GM23338 (cell line): Measurements from ENCODE around the gene NADK2. TPM values are rescaled to one million over a fixed set of nuclear protein-coding genes. Genes with fewer than 3 reads are reported as not detected.

ENCODE experiments used
- ATAC-seq: fragments of 200-7000 bp; cut with Tn5 transposase; 3 replicates; pipeline ENCODE4 v1.9.1; 2020
- DNase-seq: peaks from one replicate; pipeline ENCODE4 v3.0.0-alpha.2; 2015; ENCODE audit warnings: low spot score
- H2AFZ ChIP-seq: fragments of 200-600 bp; sonication (generic); 2 replicates; pipeline ENCODE4 v1.8.0; 2016; ENCODE audit warnings: antibody characterized with exemption, mild to moderate bottlenecking, moderate library complexity
- H3F3A ChIP-seq: fragments of 200-600 bp; sonication (generic); replicated peaks from 2 replicates; pipeline ENCODE4 v1.8.0; 2017; ENCODE audit warnings: antibody characterized with exemption, mixed run types, low read depth
- H3K27ac ChIP-seq: fragments of 200-600 bp; sonication (generic); 2 replicates; pipeline ENCODE4 v1.6.1; 2016; ENCODE audit warnings: low read depth
- H3K27me3 ChIP-seq: fragments of 200-600 bp; sonication (generic); 2 replicates; pipeline ENCODE4 v1.8.0; 2016; ENCODE audit warnings: mild to moderate bottlenecking, mixed run types, moderate library complexity; ENCODE audit not compliant: insufficient read depth
- H3K36me3 ChIP-seq: fragments of 200-600 bp; sonication (generic); 2 replicates; pipeline ENCODE4 v1.8.0; 2016; ENCODE audit warnings: mild to moderate bottlenecking; ENCODE audit not compliant: insufficient read depth
- H3K4me1 ChIP-seq: fragments of 200-600 bp; sonication (generic); 2 replicates; pipeline ENCODE4 v1.8.0; 2016; ENCODE audit warnings: mild to moderate bottlenecking, moderate library complexity; ENCODE audit not compliant: insufficient read depth
- H3K4me2 ChIP-seq: fragments of 200-600 bp; sonication (generic); 2 replicates; pipeline ENCODE4 v1.7.1; 2017; ENCODE audit warnings: mixed run types
- H3K4me3 ChIP-seq: fragments of 200-600 bp; sonication (generic); 2 replicates; pipeline ENCODE4 v1.6.1; 2016; ENCODE audit warnings: mixed run types
- H3K79me2 ChIP-seq: fragments of 200-600 bp; sonication (generic); replicated peaks from 2 replicates; pipeline ENCODE4 v1.8.0; 2017; ENCODE audit warnings: mild to moderate bottlenecking; ENCODE audit not compliant: insufficient read depth
- H3K9me2 ChIP-seq: fragments of 200-600 bp; sonication (generic); 2 replicates; pipeline ENCODE4 v1.8.0; 2017; ENCODE audit not compliant: insufficient read depth
- H4K20me1 ChIP-seq: fragments of 200-600 bp; sonication (generic); replicated peaks from 2 replicates; pipeline ENCODE4 v1.8.0; 2017; ENCODE audit warnings: mild to moderate bottlenecking; ENCODE audit not compliant: insufficient read depth
- H3K27ac Mint-ChIP-seq: 2 replicates; pipeline ENCODE4 v1.8.0; 2020; ENCODE audit warnings: inconsistent platforms, mild to moderate bottlenecking, moderate library complexity, mixed read lengths
- H3K27me3 Mint-ChIP-seq: 3 replicates; pipeline ENCODE4 v1.8.0; 2022; ENCODE audit warnings: low read depth, mild to moderate bottlenecking, moderate library complexity, mixed read lengths, inconsistent platforms; ENCODE audit not compliant: insufficient read depth, poor library complexity
- H3K36me3 Mint-ChIP-seq: 3 replicates; pipeline ENCODE4 v1.8.0; 2021; ENCODE audit warnings: low read depth, mild to moderate bottlenecking, inconsistent platforms, moderate library complexity, mixed read lengths
- H3K4me1 Mint-ChIP-seq: 3 replicates; pipeline ENCODE4 v1.8.0; 2020; ENCODE audit warnings: mild to moderate bottlenecking, inconsistent platforms, mixed read lengths
- H3K4me3 Mint-ChIP-seq: 3 replicates; pipeline ENCODE4 v1.8.0; 2021; ENCODE audit warnings: moderate library complexity, mild to moderate bottlenecking, inconsistent platforms, mixed read lengths
- H3K9me3 Mint-ChIP-seq: 3 replicates; pipeline ENCODE4 v1.8.0; 2020; ENCODE audit warnings: moderate library complexity, mild to moderate bottlenecking, inconsistent platforms, mixed read lengths
- CREB1 ChIP-seq: fragments of 250-450 bp; sonication (Bioruptor Pico); IDR thresholded peaks from 2 replicates; pipeline ENCODE4 v1.5.0; 2020; ENCODE audit warnings: low read depth, mild to moderate bottlenecking, moderate library complexity
- CTCF ChIP-seq, 2 experiments: fragments of 200-600 bp in 1 of 2; sonication (generic) in 1 of 2; conservative IDR thresholded peaks; 2 replicates each; pipeline versions ENCODE4 v1.5.1 to v1.6.1; 2016 to 2017; ENCODE audit warnings: antibody characterized with exemption in 2 of 2, low read depth in 2 of 2, mild to moderate bottlenecking in 2 of 2, moderate library complexity in 1 of 2
- ETS1 ChIP-seq: IDR thresholded peaks from 2 replicates; pipeline ENCODE4 v1.6.1; 2016; ENCODE audit warnings: antibody characterized with exemption
- EZH2 ChIP-seq: fragments of 200-600 bp; sonication (generic); IDR thresholded peaks from one replicate; pipeline ENCODE4 v1.8.0; 2017; ENCODE audit warnings: antibody characterized with exemption, mild to moderate bottlenecking, low read depth; ENCODE audit not compliant: unreplicated experiment
- EZH2phosphoT487 ChIP-seq: fragments of 200-600 bp; sonication (generic); IDR thresholded peaks from one replicate; pipeline ENCODE4 v1.8.1; 2018; ENCODE audit warnings: antibody characterized with exemption; ENCODE audit not compliant: unreplicated experiment
- JUNB ChIP-seq: IDR thresholded peaks from one replicate; pipeline ENCODE4 v1.6.1; 2016; ENCODE audit warnings: antibody characterized with exemption; ENCODE audit not compliant: unreplicated experiment
- NANOG ChIP-seq: IDR thresholded peaks from 2 replicates; pipeline ENCODE4 v1.6.1; 2016; ENCODE audit warnings: antibody characterized with exemption, borderline replicate concordance
- POLR2AphosphoS5 ChIP-seq: IDR thresholded peaks from 2 replicates; pipeline ENCODE4 v1.6.1; 2016; ENCODE audit warnings: antibody characterized with exemption, low read depth
- STAT1 ChIP-seq: IDR thresholded peaks from one replicate; pipeline ENCODE4 v1.6.1; 2016; ENCODE audit warnings: antibody characterized with exemption; ENCODE audit not compliant: unreplicated experiment
- ZNF114 ChIP-seq: fragments of 250-450 bp; sonication (Bioruptor Pico); IDR thresholded peaks from 2 replicates; pipeline ENCODE4 v1.5.0; 2020; ENCODE audit warnings: mild to moderate bottlenecking, moderate library complexity
- ZNF331 ChIP-seq: fragments of 250-450 bp; sonication (Bioruptor Pico); IDR thresholded peaks from 2 replicates; pipeline ENCODE4 v1.5.0; 2020; ENCODE audit warnings: low read depth, mild to moderate bottlenecking, moderate library complexity
- polyA plus RNA-seq: library from polyadenylated mRNA; unstranded; fragments of >200 nt; fragmentation: Nextera tagmentation; extraction: Ambion mirVana; gene quantifications from 2 replicates; pipeline ENCODE4 v1.2.1, GENCODE V29; 2016
- total RNA-seq: library from RNA; depleted of rRNA; stranded (reverse); fragments of >200 nt; shearing (Covaris generic); gene quantifications from 2 replicates; pipeline ENCODE4 v1.2.3, GENCODE V29; 2014
- TF ChIP-seq, protein P1 (sequence below): IDR thresholded peaks from one replicate; pipeline ENCODE4 v1.6.1; 2018; ENCODE audit warnings: antibody characterized with exemption; ENCODE audit not compliant: unreplicated experiment
- TF ChIP-seq, protein P2 (sequence below): fragments of 250-450 bp; sonication (Bioruptor Pico); IDR thresholded peaks from 2 replicates; pipeline ENCODE4 v1.5.0; 2020; ENCODE audit warnings: mild to moderate bottlenecking, moderate library complexity

Gene NADK2
- total and polyA plus RNA-seq, 2 experiments from 2014 or later = 4.5 to 16.0 TPM

DNA sequence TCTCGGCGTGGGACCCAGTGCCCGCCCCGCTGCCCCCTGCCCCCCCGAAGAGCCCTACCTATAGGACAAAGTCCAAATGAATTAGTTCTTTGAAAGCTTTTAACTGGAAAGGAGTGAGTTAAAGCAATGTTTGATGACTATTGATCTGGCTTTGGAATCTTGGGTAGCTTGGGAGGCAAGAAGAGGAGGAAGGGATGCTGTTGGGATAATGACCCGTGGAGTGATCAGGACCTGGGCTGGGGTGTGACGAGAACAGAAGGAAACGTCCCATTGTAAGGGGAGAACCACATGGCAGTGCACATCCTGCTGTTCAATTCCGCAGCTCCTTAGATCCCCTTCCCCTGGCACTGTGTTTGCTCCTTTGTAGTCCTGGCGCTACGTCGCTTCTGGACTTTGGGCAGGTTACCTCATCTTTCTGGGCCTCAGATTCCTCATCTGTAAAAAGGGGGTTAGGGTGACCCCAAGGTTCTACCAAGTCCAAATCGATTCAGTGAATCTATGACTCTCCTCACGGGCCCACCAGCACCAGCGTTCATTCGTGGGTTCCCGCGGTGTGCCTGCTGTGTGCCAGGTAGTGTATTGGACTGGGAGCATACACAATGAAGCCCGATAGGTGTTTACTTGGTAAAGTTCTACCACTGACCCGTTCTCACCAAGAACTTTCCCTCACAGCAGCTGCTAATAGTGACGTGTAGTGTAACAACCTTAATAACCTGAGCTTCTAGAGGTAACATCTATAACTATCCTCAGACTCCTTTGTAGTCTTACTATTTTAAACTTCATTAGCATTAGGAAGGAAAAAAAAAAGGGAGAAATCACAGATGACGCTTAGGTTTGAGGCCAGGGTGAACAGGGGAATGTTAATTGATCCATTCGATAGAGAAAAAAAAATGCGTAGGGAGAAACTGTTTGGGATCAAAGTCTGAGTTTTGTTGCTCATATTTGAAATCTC is 1.1 kb upstream of the NADK2 start:
- Histone ChIP-seq H3K27ac (0 out of 2 replicates have a peak overlapping the region, but pooled peaks have one; percentile 24), H3K4me3 (peak overlapping the region; percentile 86), H2AFZ (peak overlapping the region; percentile 80)

More for the DNA sequence above, 1.1 kb upstream of the NADK2 start:
- Mint-ChIP-seq H3K36me3 (peaks cover 10% of the 10 kb centered on the region; the same call in 2 of the 3 replicates), H3K27me3 (peaks cover 18% of the 10 kb centered on the region), H3K27ac (peak overlapping the region; percentile 92), H3K4me3 (peak overlapping the region; percentile 85), H3K9me3 (peaks cover 13% of the 10 kb centered on the region; the same call in 2 of the 3 replicates), H3K4me1 (peaks cover 20% of the 10 kb centered on the region)
- H3K4me2 ChIP-seq = peak overlapping the region; percentile 69
- TF ChIP-seq EZH2phosphoT487 (no peak), CREB1 (CRISPR knock-in tag) (no peak), STAT1 (no peak), NANOG (no peak), EZH2 (no peak), ETS1 (no peak), CTCF (conservative IDR thresholded peaks at IDR 0.05; ENCODE audit: low read depth in 2 of 2) (no peak), JUNB (no peak), ZNF331 (CRISPR knock-in tag) (no peak), POLR2AphosphoS5 (no peak), ZNF114 (no peak)
- TF ChIP-seq, protein P1, sequence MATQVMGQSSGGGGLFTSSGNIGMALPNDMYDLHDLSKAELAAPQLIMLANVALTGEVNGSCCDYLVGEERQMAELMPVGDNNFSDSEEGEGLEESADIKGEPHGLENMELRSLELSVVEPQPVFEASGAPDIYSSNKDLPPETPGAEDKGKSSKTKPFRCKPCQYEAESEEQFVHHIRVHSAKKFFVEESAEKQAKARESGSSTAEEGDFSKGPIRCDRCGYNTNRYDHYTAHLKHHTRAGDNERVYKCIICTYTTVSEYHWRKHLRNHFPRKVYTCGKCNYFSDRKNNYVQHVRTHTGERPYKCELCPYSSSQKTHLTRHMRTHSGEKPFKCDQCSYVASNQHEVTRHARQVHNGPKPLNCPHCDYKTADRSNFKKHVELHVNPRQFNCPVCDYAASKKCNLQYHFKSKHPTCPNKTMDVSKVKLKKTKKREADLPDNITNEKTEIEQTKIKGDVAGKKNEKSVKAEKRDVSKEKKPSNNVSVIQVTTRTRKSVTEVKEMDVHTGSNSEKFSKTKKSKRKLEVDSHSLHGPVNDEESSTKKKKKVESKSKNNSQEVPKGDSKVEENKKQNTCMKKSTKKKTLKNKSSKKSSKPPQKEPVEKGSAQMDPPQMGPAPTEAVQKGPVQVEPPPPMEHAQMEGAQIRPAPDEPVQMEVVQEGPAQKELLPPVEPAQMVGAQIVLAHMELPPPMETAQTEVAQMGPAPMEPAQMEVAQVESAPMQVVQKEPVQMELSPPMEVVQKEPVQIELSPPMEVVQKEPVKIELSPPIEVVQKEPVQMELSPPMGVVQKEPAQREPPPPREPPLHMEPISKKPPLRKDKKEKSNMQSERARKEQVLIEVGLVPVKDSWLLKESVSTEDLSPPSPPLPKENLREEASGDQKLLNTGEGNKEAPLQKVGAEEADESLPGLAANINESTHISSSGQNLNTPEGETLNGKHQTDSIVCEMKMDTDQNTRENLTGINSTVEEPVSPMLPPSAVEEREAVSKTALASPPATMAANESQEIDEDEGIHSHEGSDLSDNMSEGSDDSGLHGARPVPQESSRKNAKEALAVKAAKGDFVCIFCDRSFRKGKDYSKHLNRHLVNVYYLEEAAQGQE = no peak
- TF ChIP-seq, protein P2, sequence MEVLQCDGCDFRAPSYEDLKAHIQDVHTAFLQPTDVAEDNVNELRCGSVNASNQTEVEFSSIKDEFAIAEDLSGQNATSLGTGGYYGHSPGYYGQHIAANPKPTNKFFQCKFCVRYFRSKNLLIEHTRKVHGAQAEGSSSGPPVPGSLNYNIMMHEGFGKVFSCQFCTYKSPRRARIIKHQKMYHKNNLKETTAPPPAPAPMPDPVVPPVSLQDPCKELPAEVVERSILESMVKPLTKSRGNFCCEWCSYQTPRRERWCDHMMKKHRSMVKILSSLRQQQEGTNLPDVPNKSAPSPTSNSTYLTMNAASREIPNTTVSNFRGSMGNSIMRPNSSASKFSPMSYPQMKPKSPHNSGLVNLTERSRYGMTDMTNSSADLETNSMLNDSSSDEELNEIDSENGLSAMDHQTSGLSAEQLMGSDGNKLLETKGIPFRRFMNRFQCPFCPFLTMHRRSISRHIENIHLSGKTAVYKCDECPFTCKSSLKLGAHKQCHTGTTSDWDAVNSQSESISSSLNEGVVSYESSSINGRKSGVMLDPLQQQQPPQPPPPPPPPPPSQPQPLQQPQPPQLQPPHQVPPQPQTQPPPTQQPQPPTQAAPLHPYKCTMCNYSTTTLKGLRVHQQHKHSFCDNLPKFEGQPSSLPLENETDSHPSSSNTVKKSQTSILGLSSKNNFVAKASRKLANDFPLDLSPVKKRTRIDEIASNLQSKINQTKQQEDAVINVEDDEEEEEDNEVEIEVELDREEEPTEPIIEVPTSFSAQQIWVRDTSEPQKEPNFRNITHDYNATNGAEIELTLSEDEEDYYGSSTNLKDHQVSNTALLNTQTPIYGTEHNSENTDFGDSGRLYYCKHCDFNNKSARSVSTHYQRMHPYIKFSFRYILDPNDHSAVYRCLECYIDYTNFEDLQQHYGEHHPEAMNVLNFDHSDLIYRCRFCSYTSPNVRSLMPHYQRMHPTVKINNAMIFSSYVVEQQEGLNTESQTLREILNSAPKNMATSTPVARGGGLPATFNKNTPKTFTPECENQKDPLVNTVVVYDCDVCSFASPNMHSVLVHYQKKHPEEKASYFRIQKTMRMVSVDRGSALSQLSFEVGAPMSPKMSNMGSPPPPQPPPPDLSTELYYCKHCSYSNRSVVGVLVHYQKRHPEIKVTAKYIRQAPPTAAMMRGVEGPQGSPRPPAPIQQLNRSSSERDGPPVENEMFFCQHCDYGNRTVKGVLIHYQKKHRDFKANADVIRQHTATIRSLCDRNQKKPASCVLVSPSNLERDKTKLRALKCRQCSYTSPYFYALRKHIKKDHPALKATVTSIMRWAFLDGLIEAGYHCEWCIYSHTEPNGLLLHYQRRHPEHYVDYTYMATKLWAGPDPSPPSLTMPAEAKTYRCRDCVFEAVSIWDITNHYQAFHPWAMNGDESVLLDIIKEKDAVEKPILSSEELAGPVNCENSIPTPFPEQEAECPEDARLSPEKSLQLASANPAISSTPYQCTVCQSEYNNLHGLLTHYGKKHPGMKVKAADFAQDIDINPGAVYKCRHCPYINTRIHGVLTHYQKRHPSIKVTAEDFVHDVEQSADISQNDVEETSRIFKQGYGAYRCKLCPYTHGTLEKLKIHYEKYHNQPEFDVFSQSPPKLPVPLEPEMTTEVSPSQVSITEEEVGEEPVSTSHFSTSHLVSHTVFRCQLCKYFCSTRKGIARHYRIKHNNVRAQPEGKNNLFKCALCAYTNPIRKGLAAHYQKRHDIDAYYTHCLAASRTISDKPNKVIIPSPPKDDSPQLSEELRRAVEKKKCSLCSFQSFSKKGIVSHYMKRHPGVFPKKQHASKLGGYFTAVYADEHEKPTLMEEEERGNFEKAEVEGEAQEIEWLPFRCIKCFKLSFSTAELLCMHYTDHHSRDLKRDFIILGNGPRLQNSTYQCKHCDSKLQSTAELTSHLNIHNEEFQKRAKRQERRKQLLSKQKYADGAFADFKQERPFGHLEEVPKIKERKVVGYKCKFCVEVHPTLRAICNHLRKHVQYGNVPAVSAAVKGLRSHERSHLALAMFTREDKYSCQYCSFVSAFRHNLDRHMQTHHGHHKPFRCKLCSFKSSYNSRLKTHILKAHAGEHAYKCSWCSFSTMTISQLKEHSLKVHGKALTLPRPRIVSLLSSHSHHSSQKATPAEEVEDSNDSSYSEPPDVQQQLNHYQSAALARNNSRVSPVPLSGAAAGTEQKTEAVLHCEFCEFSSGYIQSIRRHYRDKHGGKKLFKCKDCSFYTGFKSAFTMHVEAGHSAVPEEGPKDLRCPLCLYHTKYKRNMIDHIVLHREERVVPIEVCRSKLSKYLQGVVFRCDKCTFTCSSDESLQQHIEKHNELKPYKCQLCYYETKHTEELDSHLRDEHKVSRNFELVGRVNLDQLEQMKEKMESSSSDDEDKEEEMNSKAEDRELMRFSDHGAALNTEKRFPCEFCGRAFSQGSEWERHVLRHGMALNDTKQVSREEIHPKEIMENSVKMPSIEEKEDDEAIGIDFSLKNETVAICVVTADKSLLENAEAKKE (CRISPR knock-in tag) = no peak
- no peaks in the 10 kb centered on the region for H4K20me1 ChIP-seq
- no peaks in the 10 kb centered on the region for H3K36me3 ChIP-seq
- ATAC-seq (no peak), DNase-seq (peak; percentile 28)
- peaks cover 20% of the 10 kb centered on the region for H3K27me3 ChIP-seq
- H3K79me2 ChIP-seq = no peaks in the 10 kb centered on the region; the same call in 1 of the 2 replicates
- no peaks in the 10 kb centered on the region; the same call in 1 of the 2 replicates for H3K9me2 ChIP-seq
- no peaks in the 10 kb centered on the region for H3F3A ChIP-seq
- H3K4me1 ChIP-seq = peaks cover 11% of the 10 kb centered on the region
